IPS-18c (cell line): ENCODE measurements around the gene TUSC2.
"Not testable (repeated sequence)": the region's sequence is repeated elsewhere in the genome, so short reads cannot be mapped to it uniquely, and the experiment has no call there.

Experiments
- H3K4me3 ChIP-seq: 2 replicates; pipeline ENCODE4 v1.7.0; 2013; ENCODE audit warnings: low read depth, mild to moderate bottlenecking, low read length, moderate library complexity; ENCODE audit not compliant: insufficient read depth
- H3K9me3 ChIP-seq: one replicate; pipeline ENCODE4 v1.6.1; 2013; ENCODE audit warnings: mild to moderate bottlenecking, low read length, moderate library complexity; ENCODE audit not compliant: control insufficient read depth, insufficient read depth

Gene TUSC2

GRCh38 chr3:50324351-50325112 lies 3.5 kb downstream of the TUSC2 start:
- no peak overlapping the region for H3K4me3 ChIP-seq
- peaks cover 8% of the 10 kb centered on the region for H3K9me3 ChIP-seq

- H3K9me3 ChIP-seq: peaks cover 8% of the 10 kb centered on the region
- no peak overlapping the region for H3K4me3 ChIP-seq
Measured at GRCh38 chr3:50323614-50324199, 4.3 kb downstream of the TUSC2 start.

- peaks cover 4% of the 10 kb centered on the region for H3K9me3 ChIP-seq
- H3K4me3 ChIP-seq: peak overlapping the region; percentile 71
Measured at GRCh38 chr3:50323092-50323600, 4.9 kb downstream of the TUSC2 start.

- Histone ChIP-seq H3K4me3 (peak within 1 kb of the TSS; percentile 71), H3K9me3 (no peaks in the 10 kb centered on the region)
Measured at GRCh38 chr3:50322386-50323091, 5.5 kb downstream of the TUSC2 start, which contains the start of gene HYAL2. HYAL2 (minus strand) TSS chr3:50322745; CDS start chr3:50320489, 2,256 bp downstream.

GRCh38 chr3:50322115-50322385 lies 6.0 kb downstream of the TUSC2 start:
- no peaks in the 10 kb centered on the region for H3K9me3 ChIP-seq
- H3K4me3 ChIP-seq: peak overlapping the region; percentile 71

- Histone ChIP-seq H3K9me3 (no peaks in the 10 kb centered on the region), H3K4me3 (peak overlapping the region; percentile 71)
Measured at GRCh38 chr3:50321336-50322114, 6.5 kb downstream of the TUSC2 start.

GRCh38 chr3:50320853-50321335 lies 7.1 kb downstream of the TUSC2 start:
- peak overlapping the region; percentile 52 for H3K4me3 ChIP-seq
- H3K9me3 ChIP-seq: no peaks in the 10 kb centered on the region

GRCh38 chr3:50319894-50320625 lies 8.0 kb downstream of the TUSC2 start:
- peak overlapping the region; percentile 52 for H3K4me3 ChIP-seq
- no peaks in the 10 kb centered on the region for H3K9me3 ChIP-seq

GRCh38 chr3:50319181-50319893 lies 8.7 kb downstream of the TUSC2 start:
- no peak overlapping the region; the same call in 1 of the 2 replicates for H3K4me3 ChIP-seq
- no peaks in the 10 kb centered on the region for H3K9me3 ChIP-seq

- Histone ChIP-seq H3K9me3 (no peaks in the 10 kb centered on the region), H3K4me3 (no peak overlapping the region)
Measured at GRCh38 chr3:50318615-50319014, 9.4 kb downstream of the TUSC2 start.

GRCh38 chr3:50318163-50318562 lies 9.9 kb downstream of the TUSC2 start:
- H3K9me3 ChIP-seq: no peaks in the 10 kb centered on the region
- H3K4me3 ChIP-seq: no peak overlapping the region

GRCh38 chr3:50317300-50317699 lies 10.7 kb downstream of the TUSC2 start:
- no peak overlapping the region; the same call in 1 of the 2 replicates for H3K4me3 ChIP-seq

GRCh38 chr3:50316657-50317242 lies 11.3 kb downstream of the TUSC2 start:
- no peak overlapping the region; the same call in 1 of the 2 replicates for H3K4me3 ChIP-seq

More at GRCh38 chr3:50317300-50317699, 10.7 kb downstream of the TUSC2 start:
- no peaks in the 10 kb centered on the region for H3K9me3 ChIP-seq

GRCh38 chr3:50314816-50315215 lies 13.2 kb downstream of the TUSC2 start:
- no peak overlapping the region for H3K4me3 ChIP-seq
- no peaks in the 10 kb centered on the region for H3K9me3 ChIP-seq

More at GRCh38 chr3:50316657-50317242, 11.3 kb downstream of the TUSC2 start:
- no peaks in the 10 kb centered on the region for H3K9me3 ChIP-seq

- Histone ChIP-seq H3K4me3 (no peak overlapping the region), H3K9me3 (peaks cover 3% of the 10 kb centered on the region)
Measured at GRCh38 chr3:50314342-50314741, 13.7 kb downstream of the TUSC2 start.

- H3K4me3 ChIP-seq: not testable (repeated sequence)
Measured at GRCh38 chr3:50312041-50312440, 16.0 kb downstream of the TUSC2 start.

More at GRCh38 chr3:50312041-50312440, 16.0 kb downstream of the TUSC2 start:
- H3K9me3 ChIP-seq: not testable (repeated sequence)
